HG03159 (cell line): ENCODE results near the gene EME1.
"Not testable (repeated sequence)": the region's sequence is repeated elsewhere in the genome, so short reads cannot be mapped to it uniquely, and the experiment has no call there.

Source experiments
- ATAC-seq: cut with Tn5 transposase; IDR thresholded peaks from one replicate; pipeline ENCODE4 v1.9.1; 2021; ENCODE audit warnings: mild to moderate bottlenecking, moderate library complexity; ENCODE audit not compliant: unreplicated experiment

EME1 gene, protein sequence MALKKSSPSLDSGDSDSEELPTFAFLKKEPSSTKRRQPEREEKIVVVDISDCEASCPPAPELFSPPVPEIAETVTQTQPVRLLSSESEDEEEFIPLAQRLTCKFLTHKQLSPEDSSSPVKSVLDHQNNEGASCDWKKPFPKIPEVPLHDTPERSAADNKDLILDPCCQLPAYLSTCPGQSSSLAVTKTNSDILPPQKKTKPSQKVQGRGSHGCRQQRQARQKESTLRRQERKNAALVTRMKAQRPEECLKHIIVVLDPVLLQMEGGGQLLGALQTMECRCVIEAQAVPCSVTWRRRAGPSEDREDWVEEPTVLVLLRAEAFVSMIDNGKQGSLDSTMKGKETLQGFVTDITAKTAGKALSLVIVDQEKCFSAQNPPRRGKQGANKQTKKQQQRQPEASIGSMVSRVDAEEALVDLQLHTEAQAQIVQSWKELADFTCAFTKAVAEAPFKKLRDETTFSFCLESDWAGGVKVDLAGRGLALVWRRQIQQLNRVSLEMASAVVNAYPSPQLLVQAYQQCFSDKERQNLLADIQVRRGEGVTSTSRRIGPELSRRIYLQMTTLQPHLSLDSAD

DNA sequence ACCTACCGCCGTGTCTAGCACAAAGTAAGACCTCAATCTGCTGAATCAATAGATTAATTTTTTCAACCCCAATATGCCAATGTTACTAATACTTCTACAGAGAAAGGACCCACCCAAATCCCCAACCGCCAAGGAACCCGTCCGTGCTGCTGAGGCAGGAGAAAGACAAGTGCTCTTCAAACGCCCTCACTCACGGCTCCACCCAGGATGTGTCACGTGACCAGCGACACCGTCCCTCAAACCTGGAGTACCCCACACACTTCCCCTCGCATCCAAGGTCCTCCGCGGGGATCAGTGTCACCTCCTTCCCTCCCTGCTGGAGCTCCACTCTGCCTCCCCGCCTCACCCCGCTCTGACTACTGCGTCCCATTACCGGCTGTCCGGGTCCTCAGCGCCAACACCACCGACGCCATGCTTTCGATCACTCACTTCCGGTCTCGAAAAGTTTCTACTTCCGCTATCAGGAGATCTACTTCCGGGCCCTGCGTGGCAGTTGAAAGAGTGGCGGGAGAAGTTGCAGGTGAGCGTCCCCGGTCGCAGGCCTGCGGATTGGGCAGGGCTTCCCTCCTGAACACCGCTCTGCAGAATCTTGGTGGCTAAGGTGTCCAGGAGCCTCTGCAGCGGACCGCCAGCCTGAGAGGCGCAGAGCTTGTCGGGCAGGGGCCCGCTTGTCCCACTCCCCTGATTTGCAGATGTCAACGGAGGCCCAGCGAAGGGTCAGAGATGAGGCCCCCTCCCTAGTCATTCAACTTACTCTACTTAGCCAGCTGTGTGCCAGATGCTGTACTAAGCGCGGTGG lies at the start of gene EME1, which contains the start of gene MRPL27:
Gene EME1, plus strand, starts transcription at position 472 of the 799 bp plus-strand sequence. CDS start 1,980 bp downstream, outside the sequence.
Gene MRPL27, minus strand, starts transcription at position 427 of the 799 bp plus-strand sequence. Its CDS starts 14 bp downstream, at position 413.
- peak; percentile 80 for ATAC-seq

DNA sequence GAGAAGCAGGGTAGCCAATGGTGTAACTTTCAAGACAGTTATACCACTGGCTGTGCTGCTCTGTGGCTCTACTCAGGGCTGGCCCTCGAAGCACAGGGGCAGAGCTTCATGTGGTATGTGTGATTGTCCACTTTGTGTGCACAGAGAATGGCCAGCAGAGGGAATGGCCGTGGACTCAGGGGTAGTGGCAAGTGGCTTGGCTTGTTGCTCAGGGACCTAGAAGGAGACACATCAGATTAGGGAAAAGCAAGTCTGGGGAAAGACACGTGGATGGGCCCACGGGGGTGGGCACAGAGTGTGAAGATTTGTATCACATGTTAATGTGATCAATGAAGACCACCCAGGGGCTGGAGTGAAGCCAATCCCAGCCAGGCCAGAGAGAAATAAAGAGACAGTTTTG lies 47.1 kb upstream of the EME1 start:
- ATAC-seq, result no peak

DNA sequence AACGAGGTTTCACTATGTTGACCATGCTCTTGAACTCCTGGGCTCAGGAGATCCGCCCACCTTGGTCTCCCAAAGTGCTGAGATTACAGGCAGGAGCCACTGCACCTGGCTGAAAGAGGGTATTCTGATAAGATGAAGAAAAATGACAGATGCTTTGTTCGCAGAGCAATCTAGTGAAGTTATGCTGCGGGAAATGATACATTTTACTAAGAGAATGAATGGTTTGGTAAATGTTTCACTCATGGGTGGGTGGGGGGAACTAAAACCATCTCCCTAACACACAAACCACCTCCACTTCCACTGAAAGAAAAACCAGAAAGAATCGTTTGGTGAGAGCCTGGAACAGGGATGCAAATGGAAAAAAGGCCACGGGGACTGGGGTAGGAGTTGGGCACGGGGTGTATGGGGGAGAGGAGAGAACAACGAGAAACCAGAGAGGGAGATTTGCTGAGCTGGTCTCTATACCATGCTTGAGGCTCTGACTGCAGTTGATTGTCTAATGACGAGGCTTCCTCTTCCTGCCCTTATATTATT lies 46.1 kb upstream of the EME1 start:
- ATAC-seq, result no peak

DNA sequence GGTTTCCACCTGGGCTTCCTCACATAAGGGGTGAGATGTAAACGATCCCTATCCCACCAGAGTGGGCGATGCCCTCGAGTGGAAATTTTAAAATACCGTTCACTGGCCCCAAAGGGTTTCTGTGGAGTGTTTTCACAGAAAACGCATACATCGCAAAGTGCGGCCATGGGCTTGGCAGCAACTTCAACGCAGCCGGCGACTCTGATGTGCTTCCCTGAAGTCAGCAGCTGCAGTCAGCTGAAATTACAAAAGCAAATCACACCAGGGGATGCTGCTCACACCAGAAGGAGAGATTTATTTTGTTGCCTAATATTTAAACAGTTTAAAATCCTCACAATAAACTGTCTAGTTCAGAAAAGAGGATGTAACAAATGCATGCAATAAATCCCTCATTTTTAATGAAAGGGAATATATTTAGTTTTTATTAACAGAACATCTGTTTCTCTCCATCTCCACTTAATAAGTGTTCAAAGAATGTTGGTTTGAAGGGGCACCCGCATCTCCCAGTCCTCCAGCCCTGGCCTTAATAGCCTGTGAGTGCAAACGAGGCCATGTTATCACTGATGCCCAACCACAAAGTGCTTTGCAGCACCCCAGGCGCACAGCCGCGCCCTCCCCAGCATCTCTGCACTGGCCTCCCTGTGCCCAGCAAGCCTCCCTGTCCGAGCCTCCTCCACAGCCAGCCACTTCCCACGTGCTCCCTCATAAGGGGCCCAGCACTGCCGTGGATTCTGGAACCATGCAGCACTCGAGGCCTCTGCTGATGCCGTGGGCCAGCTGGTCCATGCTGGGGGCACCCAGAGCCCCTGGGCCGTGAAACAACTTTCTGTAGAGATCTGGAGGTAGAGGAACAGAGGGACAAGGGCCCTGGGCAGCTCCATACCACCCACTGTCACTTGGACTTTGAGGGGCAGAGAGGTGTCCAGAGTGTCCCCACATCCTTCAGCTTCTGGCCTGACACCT lies 44.4 kb upstream of the EME1 start:
- ATAC-seq, result no peak

DNA sequence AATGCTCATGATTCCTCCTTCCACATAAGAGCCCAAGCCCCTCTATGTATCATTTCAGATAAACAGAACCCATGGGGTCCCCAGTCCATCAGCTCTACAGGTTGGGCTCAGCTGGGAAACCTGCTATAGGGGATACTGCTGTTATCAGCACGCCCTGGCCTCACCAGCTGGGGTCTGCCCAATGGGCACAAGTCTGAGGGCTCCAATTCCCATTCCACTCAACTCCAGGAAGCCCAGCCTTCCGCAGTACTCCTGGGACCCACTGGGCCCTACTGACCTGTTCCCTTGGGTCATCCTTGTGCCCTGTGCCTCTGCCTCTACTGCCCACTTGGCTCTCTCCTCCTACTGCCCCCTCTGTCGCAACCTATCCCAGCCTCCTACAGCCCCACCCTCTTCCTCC lies 43.3 kb upstream of the EME1 start:
- no peak for ATAC-seq

DNA sequence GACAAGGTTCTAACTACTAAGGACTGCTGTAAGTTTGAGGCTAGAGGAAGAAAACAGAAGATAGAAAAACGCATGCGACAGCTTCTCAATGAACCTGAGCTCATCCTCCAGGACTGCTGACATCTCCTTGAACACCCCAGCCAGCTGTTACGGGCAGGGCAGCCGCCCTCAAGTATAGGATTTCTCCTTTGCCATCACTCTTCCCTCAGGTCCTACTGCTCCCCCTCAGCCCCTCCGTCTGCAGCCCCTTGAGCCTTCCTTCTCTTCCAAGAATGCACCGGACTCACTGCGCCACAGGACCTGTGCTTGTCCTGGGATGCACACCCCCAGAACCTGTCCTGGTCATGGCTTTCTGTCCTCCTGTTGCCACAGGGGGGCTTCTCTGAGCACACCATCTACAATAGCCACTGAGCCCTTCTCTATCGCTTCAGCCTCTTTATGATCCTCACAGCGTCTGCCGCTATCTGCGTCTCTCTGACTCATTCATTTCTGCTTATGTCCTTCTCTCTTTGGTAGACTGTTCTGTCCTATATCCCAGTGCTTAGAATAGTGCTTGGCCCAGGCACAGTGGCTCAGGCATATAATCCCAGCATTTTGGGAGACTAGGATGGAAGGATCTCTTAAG lies 42.8 kb upstream of the EME1 start:
- ATAC-seq, result no peak

DNA sequence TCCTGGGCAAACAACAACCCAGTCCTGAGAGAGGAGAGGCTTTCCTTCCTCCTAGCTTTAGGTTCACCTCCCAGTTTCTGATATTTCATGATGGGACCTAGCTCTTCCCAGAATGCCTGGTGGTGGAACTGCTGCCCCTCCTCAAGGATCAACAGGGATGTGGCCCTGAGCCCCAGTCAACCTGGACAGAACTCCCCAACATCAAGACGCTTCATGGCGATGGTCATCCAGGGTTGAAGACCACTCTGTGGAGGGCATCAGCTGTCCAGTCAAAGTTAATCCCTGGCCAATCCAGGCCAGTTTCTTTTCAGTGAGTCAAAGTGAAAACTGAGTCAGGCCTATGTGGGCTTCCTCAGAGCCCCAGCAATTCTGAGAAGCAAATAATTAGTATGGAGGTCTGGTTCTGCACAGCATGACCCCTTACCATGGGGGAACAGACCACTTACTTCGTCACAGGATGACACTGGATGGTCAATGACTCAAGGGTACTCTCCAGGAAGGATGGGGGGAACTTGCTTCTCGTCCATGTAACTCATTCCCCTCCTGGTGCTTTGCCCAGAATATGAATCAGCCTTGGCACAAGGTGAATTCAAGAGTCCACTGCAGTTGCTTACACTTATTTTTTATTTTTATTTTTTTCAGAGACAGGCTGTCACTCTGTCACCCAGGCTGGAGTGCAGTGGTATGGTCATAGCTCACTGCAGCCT lies 41.8 kb upstream of the EME1 start:
- no peak for ATAC-seq

DNA sequence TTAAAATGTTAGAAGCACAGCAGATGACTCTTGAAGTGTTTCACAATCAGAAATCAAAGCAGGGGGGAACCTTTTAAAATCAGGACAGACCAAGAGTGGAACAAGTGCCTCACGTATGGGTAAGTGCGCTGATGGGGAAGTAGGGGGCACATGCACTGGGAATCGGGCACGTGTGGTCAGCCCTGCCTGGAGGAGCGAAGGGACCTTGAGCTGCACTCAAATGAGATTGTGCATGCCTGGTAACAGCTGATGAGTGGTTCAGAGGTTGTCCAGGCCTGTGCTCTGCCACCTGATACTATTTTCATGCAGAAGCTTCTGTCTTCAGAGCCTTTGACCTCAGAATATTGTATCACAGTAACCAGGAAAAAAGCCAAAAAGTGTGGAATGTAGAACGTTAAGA lies 40.8 kb upstream of the EME1 start:
- no peak for ATAC-seq

DNA sequence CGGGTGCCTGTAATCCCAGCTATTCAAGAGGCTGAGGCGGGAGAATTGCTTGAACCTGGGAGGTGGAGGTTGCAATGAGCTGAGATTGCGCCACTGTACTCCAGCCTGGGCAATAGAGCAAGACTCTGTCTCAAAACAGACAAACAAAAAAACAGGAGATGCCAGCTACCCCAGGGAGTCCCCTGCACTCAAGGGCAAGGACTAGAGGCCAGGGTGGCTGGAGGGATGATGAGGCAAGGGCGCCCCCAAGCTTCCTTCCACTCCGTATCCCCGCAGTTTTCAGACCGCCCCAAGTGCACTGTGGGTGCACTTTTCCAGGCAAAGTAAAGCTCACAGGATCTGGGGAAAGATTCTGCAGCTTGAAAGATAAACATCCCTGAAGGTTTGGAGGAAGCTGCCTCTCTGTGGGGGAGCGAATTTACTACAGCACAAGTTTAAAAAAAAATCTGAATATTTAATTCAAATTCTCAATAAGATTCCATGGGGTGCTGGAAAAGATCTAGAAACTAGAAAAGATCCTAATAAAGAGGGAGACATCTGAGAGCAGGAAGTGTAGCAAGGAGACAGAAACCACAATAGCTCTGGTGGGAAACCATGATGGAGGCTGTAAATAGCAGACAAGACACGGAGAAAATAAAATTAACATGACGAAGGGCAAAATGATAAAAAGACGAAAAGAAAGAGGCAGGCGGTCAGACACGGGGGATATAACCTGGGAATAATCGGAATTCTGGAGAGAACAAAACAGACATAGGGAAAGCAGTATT lies 39.6 kb upstream of the EME1 start:
- ATAC-seq, result not testable (repeated sequence)

DNA sequence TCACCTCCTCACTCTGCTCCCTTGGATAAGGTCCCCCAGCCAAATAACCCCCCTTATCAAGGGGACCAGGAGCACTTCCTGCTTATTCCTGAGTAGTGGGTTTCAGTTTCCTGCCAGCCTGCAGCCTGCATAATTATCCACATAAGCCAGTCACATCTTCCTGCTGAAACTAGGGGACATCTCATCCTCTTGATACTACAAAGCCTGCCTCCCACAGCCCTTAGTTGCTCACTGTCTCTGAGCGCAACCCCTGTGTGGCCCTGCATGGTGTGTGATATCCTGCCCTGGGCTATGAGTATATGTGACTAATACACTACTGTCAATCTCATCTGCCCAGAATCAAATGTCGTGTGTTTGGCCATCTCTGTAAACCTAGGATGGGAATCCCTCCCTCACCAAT lies 35.1 kb upstream of the EME1 start:
- no peak for ATAC-seq

DNA sequence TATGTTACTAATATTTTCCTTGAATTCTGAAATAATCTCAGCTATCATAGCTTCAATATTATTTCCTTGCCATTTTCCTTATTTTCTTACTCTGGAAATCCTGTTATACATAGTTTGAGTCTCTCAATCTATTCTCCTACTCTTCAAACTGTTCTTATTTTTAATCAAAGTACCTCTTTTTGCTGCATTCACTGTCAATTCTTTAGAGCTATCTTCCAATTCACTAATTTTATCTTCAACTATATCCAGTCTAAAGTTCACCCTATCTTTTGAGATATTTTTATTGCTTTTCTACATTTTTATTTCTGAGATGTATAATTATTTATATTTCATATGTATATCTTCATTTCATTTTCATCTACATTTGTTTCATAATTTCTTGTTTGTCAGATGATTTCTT lies 34.4 kb upstream of the EME1 start:
- no peak for ATAC-seq

DNA sequence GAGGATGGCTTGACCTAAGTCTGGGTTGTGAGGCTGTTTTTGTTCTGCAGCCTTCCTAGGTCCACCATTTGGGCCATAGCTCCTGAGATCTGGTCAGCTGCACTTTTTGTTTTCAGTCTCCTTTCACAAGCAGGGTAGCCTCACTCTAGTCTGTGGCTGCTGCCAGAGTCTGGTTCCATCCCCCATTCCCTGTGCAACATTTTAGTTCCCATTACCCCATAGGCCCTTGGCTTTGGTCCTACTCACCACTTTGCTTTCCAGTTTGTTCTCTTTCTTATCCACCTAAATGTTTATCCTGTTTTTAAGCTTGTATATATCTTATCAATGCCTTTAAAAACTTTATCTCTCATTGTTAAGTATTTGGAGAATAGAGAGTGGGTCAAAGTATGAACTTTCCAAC lies 33.6 kb upstream of the EME1 start:
- ATAC-seq, result no peak

DNA sequence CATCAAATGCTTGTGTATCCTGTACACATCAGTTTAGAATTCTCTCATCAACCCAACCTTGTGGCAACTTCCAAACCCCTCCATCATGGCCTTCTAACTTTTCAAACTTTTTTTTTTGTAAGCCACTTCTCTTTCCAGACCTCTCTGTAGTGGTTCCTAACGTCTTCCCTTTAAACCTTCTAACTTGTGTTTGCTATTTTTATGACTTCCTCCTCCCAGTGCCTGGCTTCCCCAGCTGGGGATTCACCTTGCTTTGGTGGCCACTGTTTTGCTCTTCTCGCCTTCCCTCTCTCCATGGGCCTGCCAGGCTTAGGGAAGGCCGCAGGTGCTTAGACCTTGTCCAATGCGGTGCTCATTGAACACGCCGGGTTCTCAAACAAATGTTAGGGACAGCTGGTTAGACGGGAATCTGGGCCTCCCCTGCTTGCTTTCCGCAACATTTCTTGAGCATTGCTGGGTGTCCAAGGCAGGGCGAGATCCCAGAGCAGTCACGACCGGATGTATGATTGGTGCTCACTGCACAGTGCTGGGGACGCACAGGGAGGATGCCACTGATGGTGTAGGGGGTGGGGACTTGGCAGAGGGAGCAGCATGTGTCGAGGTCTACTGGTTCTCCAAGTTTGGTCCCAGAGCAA lies 28.2 kb upstream of the EME1 start:
- ATAC-seq, result no peak

DNA sequence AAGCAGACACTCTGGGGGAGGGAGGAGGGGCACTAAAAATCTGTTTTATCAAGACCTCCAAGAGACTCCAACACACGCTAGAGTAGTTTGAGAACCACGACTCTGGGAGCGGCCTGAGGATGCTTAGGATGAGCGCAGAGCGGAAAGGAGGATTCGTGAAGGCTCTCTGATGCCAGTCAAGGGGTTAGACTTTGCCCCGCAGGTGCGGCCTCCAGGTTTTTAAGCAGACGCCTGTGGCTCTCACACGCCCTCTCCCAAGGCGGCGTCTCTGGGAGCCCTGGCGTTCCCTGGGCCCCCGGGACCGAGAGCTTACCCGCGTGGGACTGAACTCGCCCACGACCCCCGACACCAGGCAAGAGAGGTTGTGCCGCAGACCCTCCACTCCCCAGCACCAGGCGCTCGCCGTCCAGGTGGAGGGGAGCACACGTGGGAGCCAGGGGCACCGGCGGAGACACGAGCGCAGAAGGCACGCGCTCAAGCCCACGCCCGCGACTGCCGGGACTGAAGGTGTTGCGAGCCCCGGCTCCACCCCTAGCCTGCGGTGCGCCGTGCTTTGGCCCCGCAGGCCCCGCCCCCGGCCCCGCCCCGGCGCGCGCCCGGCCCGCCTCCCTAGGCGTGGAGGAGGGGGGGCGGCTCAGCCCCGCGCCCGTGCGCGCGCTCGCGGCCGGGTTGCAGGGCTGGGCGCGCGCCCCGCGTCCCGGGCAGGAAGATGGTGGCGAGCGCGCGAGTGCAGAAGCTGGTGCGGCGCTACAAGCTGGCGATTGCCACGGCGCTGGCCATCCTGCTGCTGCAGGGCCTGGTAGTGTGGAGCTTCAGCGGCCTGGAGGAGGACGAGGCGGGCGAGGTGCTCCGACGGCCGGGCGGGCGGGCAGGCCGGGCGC lies 27.4 kb upstream of the EME1 start, which contains the start of gene XYLT2:
Gene XYLT2, plus strand, starts transcription at position 695 of the 881 bp plus-strand sequence. Its CDS starts 15 bp downstream, at position 710.
- ATAC-seq, result peak; percentile 79

DNA sequence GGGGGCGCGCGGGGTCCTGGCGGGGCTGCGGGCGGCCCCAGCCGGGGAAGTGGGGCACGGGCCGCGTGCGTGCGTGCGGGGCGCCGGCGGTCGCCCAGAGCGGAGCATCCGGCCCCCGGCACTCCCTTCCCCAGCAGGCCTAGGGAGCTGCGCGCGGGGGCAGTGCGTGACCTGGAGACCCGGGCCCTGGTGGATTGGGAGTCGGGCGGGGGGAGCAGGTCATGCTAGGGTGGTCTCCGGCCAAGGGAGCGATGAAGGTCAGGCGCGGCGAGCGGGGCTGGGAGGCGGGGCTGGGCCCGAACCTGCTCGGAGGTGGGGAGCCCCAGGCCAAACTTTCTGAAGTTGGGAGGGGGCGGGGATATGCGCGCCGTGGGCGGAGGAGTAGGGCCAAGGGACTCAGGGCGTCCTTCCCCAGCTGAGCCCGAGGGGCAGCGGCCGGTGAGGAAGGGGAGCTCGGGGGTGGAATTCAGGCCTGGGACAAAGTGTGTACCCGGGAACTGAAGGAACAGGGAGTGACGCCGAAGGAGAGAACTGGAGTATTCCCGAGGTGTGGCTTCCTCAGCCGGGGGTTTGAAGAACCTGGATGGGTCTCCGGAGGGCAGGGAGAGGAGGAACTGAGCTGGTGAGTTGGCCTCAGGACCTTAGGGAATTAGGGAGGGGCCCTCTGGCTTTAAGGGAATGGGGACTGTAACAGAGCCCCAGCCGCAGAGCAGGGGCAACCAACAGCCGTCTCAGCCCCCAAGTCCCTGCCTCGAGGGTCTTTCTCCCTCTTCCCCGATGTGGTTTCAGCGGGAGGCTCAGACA lies 26.5 kb upstream of the EME1 start:
- ATAC-seq, result peak; percentile 65
